IMR-90 (cell line): ENCODE measurements around the gene TMSB15C.

Source experiments
- NFE2L2 ChIP-seq: fragments of 150-350 bp; IDR thresholded peaks from 2 replicates; pipeline ENCODE4 v1.6.1; 2016; ENCODE audit warnings: low read depth, mild to moderate bottlenecking, low read length
- POLR2A ChIP-seq: IDR thresholded peaks from 2 replicates; pipeline ENCODE4 v1.6.1; 2012; ENCODE audit warnings: mild to moderate bottlenecking, low read depth, low read length
- SMC3 ChIP-seq: fragments of 150-350 bp; IDR thresholded peaks from 2 replicates; pipeline ENCODE4 v1.6.1; 2016; ENCODE audit warnings: low read depth, mild to moderate bottlenecking, antibody characterized with exemption, low read length, moderate library complexity
- TF ChIP-seq, protein P1 (sequence below): conservative IDR thresholded peaks from 2 replicates; pipeline ENCODE4 v1.5.1; 2012; ENCODE audit warnings: mild to moderate bottlenecking, low read depth, low read length, improper control_type of control experiment
- TF ChIP-seq, protein P2 (sequence below): fragments of 150-350 bp; IDR thresholded peaks from 2 replicates; pipeline ENCODE4 v1.6.1; 2017; ENCODE audit warnings: mild to moderate bottlenecking, antibody characterized with exemption, low read length, low read depth

DNA sequence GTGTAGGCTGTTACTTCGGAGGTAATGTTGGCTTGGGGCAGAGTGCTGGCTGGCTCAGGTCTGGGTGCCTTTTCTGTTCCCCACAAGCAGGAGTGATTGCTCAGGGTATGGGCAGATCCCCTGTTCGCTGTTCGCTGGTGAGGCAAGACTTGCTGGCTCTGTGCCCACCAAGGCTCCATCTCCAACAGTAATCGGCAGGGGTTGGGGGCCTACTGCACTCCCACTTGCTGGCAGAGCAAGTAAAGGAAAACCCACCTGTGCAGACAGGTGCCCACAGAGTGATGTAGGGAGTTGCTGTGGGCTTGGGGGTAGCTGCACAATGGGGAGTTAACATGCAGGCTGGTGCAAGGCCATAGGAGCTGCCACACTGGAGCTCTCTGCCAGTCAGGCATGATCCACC is 8.0 kb upstream of the TMSB15C start:
- TF ChIP-seq, protein P1, sequence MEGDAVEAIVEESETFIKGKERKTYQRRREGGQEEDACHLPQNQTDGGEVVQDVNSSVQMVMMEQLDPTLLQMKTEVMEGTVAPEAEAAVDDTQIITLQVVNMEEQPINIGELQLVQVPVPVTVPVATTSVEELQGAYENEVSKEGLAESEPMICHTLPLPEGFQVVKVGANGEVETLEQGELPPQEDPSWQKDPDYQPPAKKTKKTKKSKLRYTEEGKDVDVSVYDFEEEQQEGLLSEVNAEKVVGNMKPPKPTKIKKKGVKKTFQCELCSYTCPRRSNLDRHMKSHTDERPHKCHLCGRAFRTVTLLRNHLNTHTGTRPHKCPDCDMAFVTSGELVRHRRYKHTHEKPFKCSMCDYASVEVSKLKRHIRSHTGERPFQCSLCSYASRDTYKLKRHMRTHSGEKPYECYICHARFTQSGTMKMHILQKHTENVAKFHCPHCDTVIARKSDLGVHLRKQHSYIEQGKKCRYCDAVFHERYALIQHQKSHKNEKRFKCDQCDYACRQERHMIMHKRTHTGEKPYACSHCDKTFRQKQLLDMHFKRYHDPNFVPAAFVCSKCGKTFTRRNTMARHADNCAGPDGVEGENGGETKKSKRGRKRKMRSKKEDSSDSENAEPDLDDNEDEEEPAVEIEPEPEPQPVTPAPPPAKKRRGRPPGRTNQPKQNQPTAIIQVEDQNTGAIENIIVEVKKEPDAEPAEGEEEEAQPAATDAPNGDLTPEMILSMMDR, result no peak
- TF ChIP-seq POLR2A, result no peak
- no peak for TF ChIP-seq NFE2L2
- TF ChIP-seq SMC3, result no peak
- TF ChIP-seq, protein P2, sequence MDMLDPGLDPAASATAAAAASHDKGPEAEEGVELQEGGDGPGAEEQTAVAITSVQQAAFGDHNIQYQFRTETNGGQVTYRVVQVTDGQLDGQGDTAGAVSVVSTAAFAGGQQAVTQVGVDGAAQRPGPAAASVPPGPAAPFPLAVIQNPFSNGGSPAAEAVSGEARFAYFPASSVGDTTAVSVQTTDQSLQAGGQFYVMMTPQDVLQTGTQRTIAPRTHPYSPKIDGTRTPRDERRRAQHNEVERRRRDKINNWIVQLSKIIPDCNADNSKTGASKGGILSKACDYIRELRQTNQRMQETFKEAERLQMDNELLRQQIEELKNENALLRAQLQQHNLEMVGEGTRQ, result no peak
